Memory B cell (primary cell): ENCODE results near the gene APOB.

Experiments used
- ATAC-seq: fragments of 150-1000 bp; cut with Tn5 transposase; 2 replicates; pipeline ENCODE4 v1.10.0; 2021; ENCODE audit warnings: low read depth, mild to moderate bottlenecking, moderate library complexity
- DNase-seq, 2 donors: peaks; one replicate each; pipeline ENCODE4 v3.0.0; 2022; ENCODE audit warnings: low spot score in 2 of 2
- H3K27ac Mint-ChIP-seq: one replicate; pipeline ENCODE4 v1.8.0; 2022; ENCODE audit warnings: mild to moderate bottlenecking, moderate library complexity, mixed read lengths
- H3K27me3 Mint-ChIP-seq: one replicate; pipeline ENCODE4 v1.8.0; 2022; ENCODE audit warnings: mixed read lengths
- H3K36me3 Mint-ChIP-seq: one replicate; pipeline ENCODE4 v1.8.0; 2022; ENCODE audit warnings: mild to moderate bottlenecking, mixed read lengths
- H3K4me1 Mint-ChIP-seq: one replicate; pipeline ENCODE4 v1.8.0; 2022; ENCODE audit warnings: mixed read lengths
- H3K4me3 Mint-ChIP-seq: one replicate; pipeline ENCODE4 v1.8.0; 2022; ENCODE audit warnings: mild to moderate bottlenecking, moderate library complexity, mixed read lengths
- H3K9me3 Mint-ChIP-seq: one replicate; pipeline ENCODE4 v1.8.0; 2022; ENCODE audit warnings: mixed read lengths

The APOB gene

DNA sequence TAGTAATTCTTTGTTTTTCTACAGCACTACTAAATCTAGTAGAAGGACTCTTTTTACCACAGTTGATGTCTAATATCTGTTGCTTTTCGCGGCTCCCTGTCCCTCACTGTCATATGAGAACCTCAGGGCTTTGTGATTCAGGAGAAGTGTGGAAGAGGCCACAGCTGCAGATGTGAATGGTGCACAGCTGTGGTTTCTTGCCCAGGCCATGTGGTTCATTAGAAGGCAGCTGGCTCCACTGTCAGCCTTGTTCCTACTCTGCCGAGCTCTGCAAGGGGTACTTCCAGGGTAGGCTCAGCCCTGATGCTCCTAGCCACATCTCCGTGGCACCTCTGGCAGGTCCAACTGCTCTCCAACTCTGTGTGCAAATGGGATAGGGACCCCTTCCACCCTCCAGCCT lies 83.9 kb downstream of the APOB start:
- no peak overlapping the region for H3K4me3 Mint-ChIP-seq
- H3K4me1 Mint-ChIP-seq, result no peaks in the 10 kb centered on the region
- DNase-seq, result no peak
- no peak overlapping the region for H3K27ac Mint-ChIP-seq
- no peak for ATAC-seq
- peaks cover 5% of the 10 kb centered on the region for H3K27me3 Mint-ChIP-seq
- peaks cover 1% of the 10 kb centered on the region for H3K9me3 Mint-ChIP-seq
- H3K36me3 Mint-ChIP-seq, result no peaks in the 10 kb centered on the region

DNA sequence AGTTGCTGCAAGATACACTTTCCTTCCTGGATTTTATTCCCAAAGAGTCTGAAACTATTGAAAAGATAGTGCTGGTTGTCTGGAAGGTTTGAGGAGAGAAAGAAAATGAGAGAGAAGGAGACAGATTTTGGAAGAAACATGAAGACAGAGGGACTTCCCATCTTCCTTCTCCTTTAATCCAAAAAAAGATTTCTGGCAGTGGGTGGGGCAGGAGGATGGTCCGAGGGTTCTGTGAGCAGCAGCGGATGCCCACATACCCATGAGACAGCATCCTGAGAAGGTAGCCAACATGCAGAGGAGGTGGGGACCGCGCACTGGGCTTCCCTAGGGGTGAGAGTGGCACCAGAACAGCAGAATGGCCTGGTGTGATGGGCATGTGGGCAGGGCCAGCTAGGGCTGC lies 84.6 kb downstream of the APOB start:
- H3K27me3 Mint-ChIP-seq, result peaks cover 5% of the 10 kb centered on the region
- no peaks in the 10 kb centered on the region for H3K36me3 Mint-ChIP-seq
- peaks cover 1% of the 10 kb centered on the region for H3K9me3 Mint-ChIP-seq
- DNase-seq (no peak), ATAC-seq (no peak)
- H3K4me1 Mint-ChIP-seq, result no peaks in the 10 kb centered on the region
- no peak overlapping the region for H3K4me3 Mint-ChIP-seq
- no peak overlapping the region for H3K27ac Mint-ChIP-seq

DNA sequence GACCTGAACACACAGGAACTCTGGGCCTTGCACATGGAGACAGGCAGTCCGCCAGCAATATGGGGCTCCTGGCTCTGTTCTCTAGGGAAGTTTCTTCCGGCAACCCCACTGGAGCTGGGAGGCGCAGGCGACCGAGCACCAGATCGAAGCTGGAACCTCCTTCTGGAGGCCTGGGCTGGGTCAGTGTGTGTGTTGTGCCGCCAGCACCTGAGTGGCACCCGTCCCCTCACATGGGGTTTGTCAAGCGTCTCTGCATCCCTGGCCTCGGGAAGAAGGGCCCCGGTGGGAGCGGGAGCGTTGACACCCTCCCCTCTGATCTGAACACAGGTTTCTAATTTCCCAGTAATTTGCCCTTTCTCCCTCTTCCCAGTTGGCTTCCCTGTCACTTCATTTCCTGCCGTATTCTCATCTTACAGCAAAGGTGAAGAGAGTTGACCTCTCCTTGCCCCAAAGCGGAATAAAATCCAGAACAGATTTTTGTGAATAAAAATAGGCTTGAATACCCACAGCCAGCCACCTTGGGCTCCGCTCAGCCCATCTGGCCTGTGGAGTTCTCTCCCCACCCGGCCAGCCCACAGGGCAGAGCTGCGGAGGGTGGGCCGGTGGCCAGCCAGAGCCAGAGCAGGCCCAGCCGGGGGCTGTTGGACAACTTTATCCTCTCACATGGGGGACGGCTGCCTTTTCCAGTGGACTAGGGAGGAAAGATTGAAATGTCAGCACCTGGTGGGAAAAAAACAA lies 85.9 kb downstream of the APOB start:
- H3K4me1 Mint-ChIP-seq, result no peaks in the 10 kb centered on the region
- no peaks in the 10 kb centered on the region for H3K36me3 Mint-ChIP-seq
- H3K4me3 Mint-ChIP-seq, result no peak overlapping the region
- H3K27me3 Mint-ChIP-seq, result peaks cover 3% of the 10 kb centered on the region
- no peak overlapping the region for H3K27ac Mint-ChIP-seq
- H3K9me3 Mint-ChIP-seq, result peaks cover 1% of the 10 kb centered on the region
- no peak for ATAC-seq
- DNase-seq, result no peak

DNA sequence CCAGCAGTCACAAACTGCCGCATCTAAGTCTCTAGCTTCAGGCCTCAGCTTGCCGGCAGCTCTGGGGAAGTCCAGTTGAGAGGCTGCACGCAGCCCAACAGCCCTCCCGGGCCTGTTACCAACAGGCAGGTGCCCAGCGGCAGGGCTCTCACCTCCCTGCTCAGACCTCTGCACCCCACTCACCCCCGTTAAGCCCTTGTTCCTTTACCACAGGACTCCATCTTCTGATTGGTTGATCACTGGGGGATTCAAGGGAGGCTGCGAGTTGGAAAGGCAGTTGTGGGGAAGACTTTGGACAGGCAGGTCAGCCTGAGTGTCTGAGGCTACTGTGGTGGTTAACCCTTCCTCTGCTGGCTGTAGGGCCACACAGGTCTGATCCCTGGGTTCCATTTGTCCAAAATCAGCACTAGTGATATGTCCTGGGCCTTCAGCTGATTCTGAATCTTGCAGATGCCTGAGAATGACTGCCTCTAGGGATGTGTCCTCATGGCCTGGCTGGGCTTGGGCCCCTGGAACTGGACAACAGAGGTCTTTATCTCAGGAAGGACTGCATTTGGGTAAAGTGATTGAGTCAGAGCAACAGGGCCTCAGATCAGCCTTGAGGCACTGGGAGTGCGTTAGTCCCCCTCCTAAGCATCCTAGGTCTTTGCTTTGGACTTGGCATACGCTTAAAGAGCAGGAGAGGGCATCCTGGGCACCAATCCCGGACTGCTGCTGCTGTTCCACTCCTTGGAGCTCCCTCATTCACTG lies 88.4 kb downstream of the APOB start:
- Mint-ChIP-seq H3K4me3 (no peak overlapping the region), H3K4me1 (no peaks in the 10 kb centered on the region), H3K27me3 (no peaks in the 10 kb centered on the region), H3K36me3 (no peaks in the 10 kb centered on the region), H3K9me3 (no peaks in the 10 kb centered on the region), H3K27ac (no peak overlapping the region)
- no peak for DNase-seq
- no peak for ATAC-seq

DNA sequence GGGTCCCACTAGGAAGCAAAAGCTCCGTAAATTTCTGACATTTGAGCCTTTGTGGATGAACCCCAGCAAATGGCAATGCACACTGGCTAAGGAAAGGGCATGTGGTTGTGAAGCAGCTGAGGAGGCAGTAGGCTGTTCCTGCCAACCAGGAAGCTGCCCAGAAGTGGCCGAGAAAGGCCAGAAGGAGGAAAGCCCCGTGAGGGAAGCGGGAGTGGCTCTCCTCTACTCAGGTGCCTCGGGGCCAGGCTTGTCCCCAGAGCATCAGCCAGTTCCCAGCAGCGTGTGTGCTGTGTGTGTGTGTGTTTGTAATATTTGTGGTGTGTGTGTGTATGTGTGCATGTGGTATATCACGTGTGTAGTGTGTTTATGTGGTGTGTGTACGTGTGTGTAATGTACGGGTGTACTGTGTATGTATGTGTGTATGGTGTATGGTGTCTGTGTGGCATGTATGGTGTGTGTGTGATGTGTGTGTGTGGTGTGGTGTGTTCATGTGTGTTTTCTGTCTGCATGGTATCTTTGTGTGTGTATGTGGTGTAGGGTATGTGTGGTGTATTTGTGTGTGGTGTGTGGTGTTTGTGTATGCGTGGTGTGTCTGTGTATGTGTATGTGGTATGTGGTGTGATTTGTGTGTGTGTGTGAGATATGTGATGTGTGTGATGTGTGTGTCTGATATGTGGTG lies 90.6 kb downstream of the APOB start:
- no peaks in the 10 kb centered on the region for H3K36me3 Mint-ChIP-seq
- H3K4me3 Mint-ChIP-seq, result no peak overlapping the region
- no peaks in the 10 kb centered on the region for H3K9me3 Mint-ChIP-seq
- ATAC-seq (no peak), DNase-seq (no peak)
- peaks cover 3% of the 10 kb centered on the region for H3K27me3 Mint-ChIP-seq
- H3K4me1 Mint-ChIP-seq, result no peaks in the 10 kb centered on the region
- H3K27ac Mint-ChIP-seq, result no peak overlapping the region
